ENCODE measurements around the gene CNOT10. TPM values are rescaled to one million over a fixed set of nuclear protein-coding genes. Genes with fewer than 3 reads are reported as not detected.
"Not testable (repeated sequence)": the region's sequence is repeated elsewhere in the genome, so short reads cannot be mapped to it uniquely, and the experiment has no call there.

The CNOT10 gene
- total RNA-seq, 1 donor from 2014 or later = 35.7 TPM

DNA sequence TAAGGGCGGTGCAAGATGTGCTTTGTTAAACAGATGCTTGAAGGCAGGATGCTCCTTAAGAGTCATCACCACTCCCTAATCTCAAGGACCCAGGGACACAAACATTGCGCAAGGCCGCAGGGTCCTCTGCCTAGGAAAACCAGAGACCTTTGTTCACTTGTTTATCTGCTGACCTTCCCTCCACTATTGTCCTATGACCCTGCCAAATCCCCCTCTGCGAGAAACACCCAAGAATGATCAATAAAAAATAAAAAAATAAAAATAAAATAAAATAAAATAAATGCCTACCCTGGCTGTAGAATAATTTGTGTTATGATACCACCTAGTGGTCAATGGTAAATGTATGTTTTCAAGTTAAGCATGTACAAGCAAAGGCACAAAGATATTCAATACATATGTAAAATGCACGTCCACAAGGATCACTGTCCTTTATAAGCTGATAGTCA, 20.3 kb upstream of the CNOT10 start:
- not testable (repeated sequence) for H3K9me3 ChIP-seq; H3K4me3 ChIP-seq; H3K27ac ChIP-seq; H3K27me3 ChIP-seq (ENCODE audit: low read depth); H3K36me3 ChIP-seq; H3K4me1 ChIP-seq
- peak; percentile 56 for DNase-seq
- intact Hi-C loops (cut with DNase I) = loop anchor here (5.0 kb wide), 1 partner anchor 152 kb away; no protein-coding TSS in a partner anchor
- ATAC-seq = peak; percentile 66 to 83
- TF ChIP-seq, protein P1, sequence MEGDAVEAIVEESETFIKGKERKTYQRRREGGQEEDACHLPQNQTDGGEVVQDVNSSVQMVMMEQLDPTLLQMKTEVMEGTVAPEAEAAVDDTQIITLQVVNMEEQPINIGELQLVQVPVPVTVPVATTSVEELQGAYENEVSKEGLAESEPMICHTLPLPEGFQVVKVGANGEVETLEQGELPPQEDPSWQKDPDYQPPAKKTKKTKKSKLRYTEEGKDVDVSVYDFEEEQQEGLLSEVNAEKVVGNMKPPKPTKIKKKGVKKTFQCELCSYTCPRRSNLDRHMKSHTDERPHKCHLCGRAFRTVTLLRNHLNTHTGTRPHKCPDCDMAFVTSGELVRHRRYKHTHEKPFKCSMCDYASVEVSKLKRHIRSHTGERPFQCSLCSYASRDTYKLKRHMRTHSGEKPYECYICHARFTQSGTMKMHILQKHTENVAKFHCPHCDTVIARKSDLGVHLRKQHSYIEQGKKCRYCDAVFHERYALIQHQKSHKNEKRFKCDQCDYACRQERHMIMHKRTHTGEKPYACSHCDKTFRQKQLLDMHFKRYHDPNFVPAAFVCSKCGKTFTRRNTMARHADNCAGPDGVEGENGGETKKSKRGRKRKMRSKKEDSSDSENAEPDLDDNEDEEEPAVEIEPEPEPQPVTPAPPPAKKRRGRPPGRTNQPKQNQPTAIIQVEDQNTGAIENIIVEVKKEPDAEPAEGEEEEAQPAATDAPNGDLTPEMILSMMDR (IDR thresholded peaks at IDR 0.05) = peak; percentile 61

GRCh38 chr3:32667072-32667582, 17.9 kb upstream of the CNOT10 start:
- ATAC-seq (no peak), DNase-seq (no peak)
- no peaks in the 10 kb centered on the region for H3K9me3 ChIP-seq
- H3K27me3 ChIP-seq (ENCODE audit: low read depth) = no peaks in the 10 kb centered on the region
- H3K27ac ChIP-seq = no peak overlapping the region
- intact Hi-C loops (cut with DNase I) = no loop called here
- H3K4me3 ChIP-seq = no peak overlapping the region
- H3K36me3 ChIP-seq = no peaks in the 10 kb centered on the region
- TF ChIP-seq, protein P1 (IDR thresholded peaks at IDR 0.05) = no peak
- no peaks in the 10 kb centered on the region for H3K4me1 ChIP-seq

DNA sequence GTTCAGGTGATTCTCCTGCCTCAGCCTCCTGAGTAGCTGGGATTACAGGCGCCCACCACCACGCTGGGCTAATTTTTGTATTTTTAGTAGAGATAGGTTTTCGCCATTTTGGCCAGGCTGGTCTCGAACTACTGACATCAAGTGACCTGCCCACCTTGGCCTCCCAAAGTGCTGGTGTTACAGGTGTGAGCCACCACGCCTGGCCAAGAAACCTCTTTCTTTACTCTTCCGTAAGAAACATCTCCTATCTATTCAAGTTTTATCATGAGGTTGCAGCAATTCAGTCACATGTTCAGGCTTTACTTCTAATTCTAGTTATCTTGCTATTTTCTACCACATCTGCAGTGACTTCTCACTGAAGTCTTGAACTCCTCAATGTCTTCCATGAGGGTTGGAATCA, 15.8 kb upstream of the CNOT10 start:
- H3K27me3 ChIP-seq (ENCODE audit: low read depth); intact Hi-C loops (cut with DNase I); ATAC-seq; H3K4me1 ChIP-seq; H3K9me3 ChIP-seq; H3K27ac ChIP-seq; H3K4me3 ChIP-seq; DNase-seq; H3K36me3 ChIP-seq: not testable (repeated sequence)

DNA sequence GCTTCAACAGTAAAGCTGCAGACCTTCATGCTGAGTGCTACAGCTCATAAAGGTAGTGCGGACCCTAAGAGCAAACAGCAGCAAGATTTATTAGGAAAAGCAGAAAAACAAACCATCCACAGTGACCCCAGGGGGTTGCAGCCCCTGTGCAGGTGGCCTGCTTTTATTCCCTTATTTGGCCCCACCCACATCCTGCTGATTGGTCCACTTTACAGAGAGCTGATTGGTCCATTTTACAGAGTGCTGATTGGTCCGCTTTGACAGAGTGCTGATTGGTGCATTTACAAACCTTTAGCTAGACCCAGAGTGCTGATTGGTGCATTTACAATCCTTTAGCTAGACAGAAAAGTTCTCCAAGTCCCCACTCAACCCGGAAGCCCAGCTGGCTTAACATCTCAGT, 11.3 kb upstream of the CNOT10 start:
- H3K27ac ChIP-seq; H3K27me3 ChIP-seq (ENCODE audit: low read depth); intact Hi-C loops (cut with DNase I); ATAC-seq; H3K9me3 ChIP-seq; H3K4me3 ChIP-seq; H3K36me3 ChIP-seq; DNase-seq; H3K4me1 ChIP-seq: not testable (repeated sequence)

DNA sequence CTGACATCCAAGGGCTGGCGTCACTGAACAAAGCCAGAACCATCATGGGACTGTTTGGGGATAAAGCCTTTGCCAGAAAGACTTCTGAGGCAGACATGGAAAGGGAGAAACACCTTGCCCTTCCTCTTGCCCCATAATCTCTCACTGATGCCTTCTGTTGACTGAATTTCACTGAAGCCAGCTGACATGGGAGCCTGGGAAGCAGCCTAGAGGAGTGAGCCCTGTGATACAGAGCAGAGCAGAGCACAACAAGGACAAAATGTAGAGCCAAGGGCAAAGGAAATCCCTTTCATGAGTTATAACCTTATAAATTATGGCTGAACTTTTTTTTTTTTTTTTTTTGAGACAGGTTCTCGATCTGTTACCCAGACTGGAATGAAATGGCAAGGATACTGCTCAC, 9.8 kb upstream of the CNOT10 start:
- ATAC-seq (no peak), DNase-seq (no peak)
- TF ChIP-seq, protein P1 (IDR thresholded peaks at IDR 0.05) = no peak
- Histone ChIP-seq H3K27ac (no peak overlapping the region), H3K4me1 (no peaks in the 10 kb centered on the region), H3K27me3 (ENCODE audit: low read depth) (no peaks in the 10 kb centered on the region), H3K9me3 (no peaks in the 10 kb centered on the region), H3K4me3 (no peak overlapping the region), H3K36me3 (no peaks in the 10 kb centered on the region)
- intact Hi-C loops (cut with DNase I) = no loop called here

GRCh38 chr3:32675650-32676049, 9.3 kb upstream of the CNOT10 start:
- TF ChIP-seq, protein P1 (IDR thresholded peaks at IDR 0.05) = no peak
- H3K4me1 ChIP-seq = no peaks in the 10 kb centered on the region
- H3K36me3 ChIP-seq = no peaks in the 10 kb centered on the region
- H3K9me3 ChIP-seq = no peaks in the 10 kb centered on the region
- H3K27me3 ChIP-seq (ENCODE audit: low read depth) = no peaks in the 10 kb centered on the region
- DNase-seq = no peak
- no peak overlapping the region for H3K4me3 ChIP-seq
- ATAC-seq = no peak
- no peak overlapping the region for H3K27ac ChIP-seq
- intact Hi-C loops (cut with DNase I) = no loop called here

GRCh38 chr3:32681811-32682210, 3.2 kb upstream of the CNOT10 start:
- Histone ChIP-seq H3K36me3 (no peaks in the 10 kb centered on the region), H3K4me3 (no peak overlapping the region), H3K9me3 (no peaks in the 10 kb centered on the region), H3K27me3 (ENCODE audit: low read depth) (no peaks in the 10 kb centered on the region), H3K4me1 (peaks cover 18% of the 10 kb centered on the region), H3K27ac (no peak overlapping the region)
- DNase-seq (no peak), ATAC-seq (no peak)
- intact Hi-C loops (cut with DNase I) = no loop called here
- TF ChIP-seq, protein P1 (IDR thresholded peaks at IDR 0.05) = no peak
